HG02840 (cell line): ENCODE results near the gene ZFYVE28.

Experiments
- ATAC-seq: cut with Tn5 transposase; IDR thresholded peaks from one replicate; pipeline ENCODE4 v1.9.1; 2021; ENCODE audit warnings: mild to moderate bottlenecking, moderate library complexity, moderate number of reproducible peaks; ENCODE audit not compliant: unreplicated experiment, low FRiP score

Gene ZFYVE28

GRCh38 chr4:2254665-2255500, 163.6 kb downstream of the ZFYVE28 start:
- no peak for ATAC-seq

- no peak for ATAC-seq
These were observed 165.0 kb downstream of the ZFYVE28 start for GRCh38 chr4:2253160-2254084.

- ATAC-seq: no peak
These were observed 165.8 kb downstream of the ZFYVE28 start for GRCh38 chr4:2252530-2253091.

GRCh38 chr4:2251795-2252529, 166.5 kb downstream of the ZFYVE28 start:
- ATAC-seq: no peak

- ATAC-seq: no peak
These were observed 167.2 kb downstream of the ZFYVE28 start for GRCh38 chr4:2251073-2251794.

GRCh38 chr4:2250357-2251072, 167.9 kb downstream of the ZFYVE28 start:
- ATAC-seq: no peak

- ATAC-seq: no peak
These were observed 168.7 kb downstream of the ZFYVE28 start for GRCh38 chr4:2249526-2250356.

GRCh38 chr4:2248821-2249261, 169.6 kb downstream of the ZFYVE28 start:
- ATAC-seq: no peak

- no peak for ATAC-seq
These were observed 170.2 kb downstream of the ZFYVE28 start for GRCh38 chr4:2248044-2248780.

GRCh38 chr4:2247128-2248043, 171.1 kb downstream of the ZFYVE28 start:
- ATAC-seq: no peak

GRCh38 chr4:2246384-2247127, 171.9 kb downstream of the ZFYVE28 start:
- no peak for ATAC-seq

GRCh38 chr4:2245787-2246275, 172.6 kb downstream of the ZFYVE28 start:
- no peak for ATAC-seq

- ATAC-seq: no peak
These were observed 173.2 kb downstream of the ZFYVE28 start for GRCh38 chr4:2245057-2245786.

GRCh38 chr4:2243681-2244380, 174.6 kb downstream of the ZFYVE28 start:
- ATAC-seq: no peak
